BE2C (cell line): Measurements from ENCODE around the gene SCARB1.

Experiments
- DNase-seq: peaks from one replicate; pipeline ENCODE4 v3.0.0-alpha.2; 2020
- H3K27me3 ChIP-seq: fragments of 250-450 bp; sonication (Bioruptor Pico); 2 replicates; pipeline ENCODE4 v1.5.1; 2020; ENCODE audit warnings: mild to moderate bottlenecking
- H3K36me3 ChIP-seq: fragments of 250-450 bp; sonication (Bioruptor Pico); 2 replicates; pipeline ENCODE4 v1.5.1; 2020; ENCODE audit warnings: mild to moderate bottlenecking
- H3K4me1 ChIP-seq: fragments of 250-450 bp; sonication (Bioruptor Pico); 2 replicates; pipeline ENCODE4 v1.5.1; 2020
- H3K4me3 ChIP-seq: 2 replicates; pipeline ENCODE4 v1.5.1; 2011; ENCODE audit warnings: low read depth, low read length
- H3K9me3 ChIP-seq: fragments of 250-450 bp; sonication (Bioruptor Pico); 2 replicates; pipeline ENCODE4 v1.5.1; 2020
- TF ChIP-seq, protein P1 (sequence below): IDR thresholded peaks from 2 replicates; pipeline ENCODE4 v1.5.1; 2012; ENCODE audit warnings: mild to moderate bottlenecking, low read depth, low read length

The SCARB1 gene

DNA sequence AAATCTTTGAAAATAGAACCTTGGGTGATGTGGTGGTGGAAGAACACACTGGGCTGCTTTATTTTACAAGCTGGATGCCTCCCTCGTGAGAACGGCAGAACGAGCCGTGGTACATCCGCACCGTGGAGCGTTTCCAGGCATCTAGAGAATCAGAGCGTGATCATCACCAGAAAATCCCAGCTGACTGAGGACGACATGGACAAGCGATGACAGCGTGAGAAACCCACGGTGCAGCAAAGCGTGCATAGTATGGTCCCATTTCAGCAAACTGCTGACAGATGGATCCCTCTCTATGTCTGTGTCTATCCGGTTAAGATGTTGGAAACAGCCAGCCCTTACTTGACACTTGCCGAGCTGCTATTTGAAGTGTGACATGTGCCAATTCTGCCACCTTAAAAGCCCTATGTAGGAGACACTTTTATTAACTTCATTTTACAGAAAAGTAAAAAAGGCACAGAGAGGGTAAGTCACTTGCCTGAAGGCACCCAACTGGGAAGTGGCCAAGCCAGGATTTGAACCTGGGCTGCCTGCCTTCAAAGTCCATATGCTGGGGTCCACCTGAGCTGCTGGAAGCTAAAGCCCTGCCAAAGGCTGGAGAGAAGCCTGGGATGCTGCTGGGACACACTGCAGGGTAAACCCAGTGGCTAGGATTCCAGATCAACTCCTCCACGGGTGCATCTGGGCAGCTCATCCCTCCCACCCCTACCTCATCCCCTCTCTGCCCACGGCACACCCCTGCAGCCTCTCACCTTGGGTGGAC is 14.9 kb downstream of the SCARB1 start:
- no peaks in the 10 kb centered on the region for H3K9me3 ChIP-seq
- no peak for DNase-seq
- H3K4me3 ChIP-seq: no peak overlapping the region
- H3K36me3 ChIP-seq: peaks cover 32% of the 10 kb centered on the region
- TF ChIP-seq, protein P1, sequence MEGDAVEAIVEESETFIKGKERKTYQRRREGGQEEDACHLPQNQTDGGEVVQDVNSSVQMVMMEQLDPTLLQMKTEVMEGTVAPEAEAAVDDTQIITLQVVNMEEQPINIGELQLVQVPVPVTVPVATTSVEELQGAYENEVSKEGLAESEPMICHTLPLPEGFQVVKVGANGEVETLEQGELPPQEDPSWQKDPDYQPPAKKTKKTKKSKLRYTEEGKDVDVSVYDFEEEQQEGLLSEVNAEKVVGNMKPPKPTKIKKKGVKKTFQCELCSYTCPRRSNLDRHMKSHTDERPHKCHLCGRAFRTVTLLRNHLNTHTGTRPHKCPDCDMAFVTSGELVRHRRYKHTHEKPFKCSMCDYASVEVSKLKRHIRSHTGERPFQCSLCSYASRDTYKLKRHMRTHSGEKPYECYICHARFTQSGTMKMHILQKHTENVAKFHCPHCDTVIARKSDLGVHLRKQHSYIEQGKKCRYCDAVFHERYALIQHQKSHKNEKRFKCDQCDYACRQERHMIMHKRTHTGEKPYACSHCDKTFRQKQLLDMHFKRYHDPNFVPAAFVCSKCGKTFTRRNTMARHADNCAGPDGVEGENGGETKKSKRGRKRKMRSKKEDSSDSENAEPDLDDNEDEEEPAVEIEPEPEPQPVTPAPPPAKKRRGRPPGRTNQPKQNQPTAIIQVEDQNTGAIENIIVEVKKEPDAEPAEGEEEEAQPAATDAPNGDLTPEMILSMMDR: no peak
- peaks cover 11% of the 10 kb centered on the region for H3K4me1 ChIP-seq
- H3K27me3 ChIP-seq: no peaks in the 10 kb centered on the region

DNA sequence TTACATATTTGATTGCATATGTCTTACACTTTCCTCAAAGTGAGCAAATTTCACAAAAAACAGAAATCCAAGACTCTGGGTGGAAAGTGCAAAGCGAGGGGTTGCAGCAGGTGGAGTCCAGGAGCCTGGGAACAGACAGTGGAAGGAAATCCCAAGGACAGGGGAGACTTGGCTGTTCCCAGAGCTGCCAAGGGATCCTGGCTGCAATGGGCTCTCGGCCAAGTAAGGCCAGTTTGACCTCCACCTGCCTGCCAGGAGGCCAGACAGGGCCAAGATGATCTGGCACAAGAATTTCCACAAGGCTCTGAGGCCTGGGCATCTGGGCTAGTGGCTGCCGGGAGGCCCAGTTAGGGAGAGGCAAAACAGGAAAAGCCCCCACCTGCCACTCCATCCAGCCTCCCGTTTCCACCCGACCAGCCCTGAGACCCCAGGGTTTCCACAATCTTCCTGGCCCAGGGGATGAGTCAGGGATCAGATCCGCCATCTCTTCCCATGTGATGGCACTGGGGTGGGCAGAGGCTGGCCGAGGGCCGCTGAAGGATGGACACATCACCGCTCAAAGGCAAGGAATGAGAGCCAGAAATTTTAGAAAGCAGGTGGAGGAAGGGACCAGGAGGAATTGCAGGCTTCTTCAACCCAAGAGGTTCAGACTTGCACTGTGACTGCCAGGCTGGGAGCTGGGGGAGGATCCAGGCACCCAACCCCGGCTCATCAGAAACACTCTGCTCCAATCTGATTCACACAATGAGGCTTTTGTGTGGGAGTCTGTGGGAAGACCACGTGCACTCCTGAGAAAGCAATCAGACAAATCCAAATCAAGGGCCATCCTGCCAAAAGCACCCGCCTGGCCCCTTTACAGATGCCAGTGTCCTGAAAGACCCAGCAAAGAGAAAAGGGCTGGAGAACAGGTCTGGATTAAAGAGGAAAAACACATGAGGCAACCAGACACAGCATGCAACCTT is 16.3 kb downstream of the SCARB1 start:
- Histone ChIP-seq H3K27me3 (no peaks in the 10 kb centered on the region), H3K4me1 (peaks cover 23% of the 10 kb centered on the region), H3K36me3 (peaks cover 33% of the 10 kb centered on the region), H3K4me3 (no peak overlapping the region), H3K9me3 (no peaks in the 10 kb centered on the region)
- TF ChIP-seq, protein P1: no peak
- peak; percentile 36 for DNase-seq

DNA sequence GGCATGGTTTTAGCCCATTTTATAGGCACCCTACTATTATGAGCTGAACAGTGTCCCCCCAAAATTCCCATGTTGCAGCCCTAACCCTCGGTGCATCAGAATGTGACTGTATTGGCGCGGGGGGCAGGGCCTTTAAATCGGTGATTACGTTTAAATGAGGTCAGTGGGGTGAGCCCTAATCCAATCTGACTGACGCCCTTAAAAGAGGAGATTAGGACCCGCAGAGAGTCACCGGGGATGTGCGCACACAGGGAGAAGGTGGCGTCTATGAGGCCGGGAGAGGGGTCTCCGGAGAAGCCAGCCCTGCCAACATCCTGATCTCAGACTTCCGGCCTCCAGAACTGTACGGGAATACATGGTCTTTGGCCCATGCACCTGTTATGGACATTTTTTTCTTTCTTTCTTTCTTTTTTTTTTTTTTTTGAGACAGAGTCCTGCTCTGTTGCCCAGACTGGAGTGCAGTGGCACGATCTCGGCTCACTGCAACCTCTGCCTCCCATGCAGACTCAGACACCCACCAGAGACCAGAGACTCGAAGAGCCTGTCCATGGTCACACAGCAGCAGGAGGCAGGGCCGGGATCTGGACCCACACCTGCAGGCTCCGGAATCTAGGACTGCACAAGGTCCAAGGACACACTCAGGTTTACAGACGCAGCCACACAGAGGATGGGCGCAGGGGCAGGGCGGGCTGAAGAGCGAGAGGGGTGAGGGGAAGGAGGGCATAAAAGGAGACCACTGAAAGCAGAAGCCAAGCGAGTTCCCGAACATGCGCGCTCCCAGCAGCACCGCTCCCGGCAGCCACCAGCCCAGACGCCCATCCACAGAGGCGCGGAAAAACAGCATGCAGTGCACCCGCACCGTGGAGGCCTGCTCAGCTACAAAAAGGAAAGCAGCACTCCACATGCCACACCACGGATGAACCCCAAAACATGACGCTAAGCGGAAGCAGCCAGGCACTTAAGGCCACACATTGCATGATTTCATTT is 19.0 kb downstream of the SCARB1 start:
- peaks cover 33% of the 10 kb centered on the region for H3K4me1 ChIP-seq
- no peaks in the 10 kb centered on the region for H3K27me3 ChIP-seq
- TF ChIP-seq, protein P1: no peak
- no peaks in the 10 kb centered on the region for H3K9me3 ChIP-seq
- H3K36me3 ChIP-seq: peaks cover 21% of the 10 kb centered on the region
- DNase-seq: no peak
- H3K4me3 ChIP-seq: no peak overlapping the region

DNA sequence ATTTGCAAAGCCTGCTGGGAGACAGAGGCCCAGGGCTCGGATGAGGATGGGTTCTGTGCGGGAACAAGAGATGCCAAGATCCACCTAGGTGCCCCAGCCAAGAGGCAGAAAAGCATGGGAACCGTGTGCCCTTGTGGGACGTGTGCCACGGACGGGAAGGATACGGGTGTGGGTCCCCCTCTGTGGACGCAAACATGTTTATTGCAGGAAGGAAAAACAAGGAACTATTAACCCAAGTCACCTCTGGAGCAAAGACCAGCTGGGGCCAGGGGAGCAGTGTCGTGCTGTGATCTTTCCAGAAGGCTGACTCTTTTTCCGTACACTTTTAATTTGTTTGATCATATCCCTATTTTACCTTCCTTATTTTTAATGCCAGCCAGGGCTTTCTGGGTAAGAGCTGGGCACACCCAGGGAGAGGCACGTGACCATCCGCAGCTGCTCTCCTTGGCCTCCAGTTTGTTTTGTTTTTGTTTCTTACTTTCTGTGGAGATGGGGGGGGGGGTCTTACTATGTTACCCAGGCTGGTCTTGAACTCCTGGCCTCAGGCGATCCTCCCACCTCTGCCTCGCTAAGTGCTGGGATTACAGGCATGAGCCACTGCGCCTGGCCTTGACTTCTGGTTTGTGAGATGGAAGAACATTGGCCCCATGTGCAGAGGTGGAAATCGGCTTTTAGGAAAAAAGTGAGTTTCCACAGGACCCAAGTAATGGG is 20.7 kb downstream of the SCARB1 start:
- H3K4me1 ChIP-seq: peaks cover 35% of the 10 kb centered on the region
- no peaks in the 10 kb centered on the region for H3K27me3 ChIP-seq
- no peak overlapping the region for H3K4me3 ChIP-seq
- TF ChIP-seq, protein P1: no peak
- H3K36me3 ChIP-seq: peaks cover 13% of the 10 kb centered on the region
- no peak for DNase-seq
- no peaks in the 10 kb centered on the region for H3K9me3 ChIP-seq

DNA sequence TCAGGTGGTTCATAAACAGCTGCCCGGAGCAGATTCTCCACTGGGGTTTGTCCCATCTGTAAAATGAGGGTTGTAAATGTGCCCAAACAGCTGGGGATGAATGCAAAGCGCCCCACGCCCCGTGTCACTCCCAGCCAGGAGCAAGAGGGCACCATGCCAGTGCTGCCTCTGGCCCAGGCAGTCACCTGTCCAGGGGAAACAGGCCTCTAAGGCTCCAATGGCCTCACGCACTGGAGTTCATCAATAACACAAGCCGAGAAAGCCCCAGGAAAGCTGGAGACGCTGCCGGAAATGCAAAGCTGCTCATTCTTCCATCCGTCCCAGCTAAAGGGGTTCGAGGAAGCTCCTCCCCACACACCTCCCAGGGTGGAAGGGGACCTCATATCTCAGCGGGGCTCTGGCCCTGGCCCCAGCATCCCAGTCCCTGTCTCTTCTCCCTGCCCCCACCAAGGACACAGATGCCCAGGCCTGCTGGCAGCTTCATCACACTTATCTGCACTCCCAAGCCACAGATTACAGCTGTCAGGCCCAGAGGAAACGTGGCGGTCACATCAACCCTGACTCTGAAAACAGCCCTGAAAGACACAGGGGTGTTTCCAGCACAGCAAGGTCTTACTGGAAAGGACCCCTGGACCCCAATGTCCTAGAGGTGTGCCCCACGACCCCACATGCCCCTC is 21.5 kb downstream of the SCARB1 start:
- Histone ChIP-seq H3K9me3 (no peaks in the 10 kb centered on the region), H3K27me3 (no peaks in the 10 kb centered on the region), H3K4me3 (no peak overlapping the region), H3K36me3 (peaks cover 12% of the 10 kb centered on the region), H3K4me1 (peaks cover 33% of the 10 kb centered on the region)
- TF ChIP-seq, protein P1: no peak
- peak; percentile 81 for DNase-seq
